ENCODE measurements around the gene ENTREP3.

The ENTREP3 gene

GRCh38 chr1:155286544-155286943, 31.3 kb upstream of the ENTREP3 start:
- Mint-ChIP-seq H3K27me3 (peaks cover 4% of the 10 kb centered on the region), H3K4me1 (no peaks in the 10 kb centered on the region), H3K36me3 (ENCODE audit: low read depth) (no peaks in the 10 kb centered on the region), H3K9me3 (no peaks in the 10 kb centered on the region), H3K4me3 (no peak overlapping the region), H3K27ac (no peak overlapping the region)
- ATAC-seq: no peak
- no peak for DNase-seq

- DNase-seq: no peak
- H3K4me3 Mint-ChIP-seq: no peak overlapping the region
- H3K27me3 Mint-ChIP-seq: peaks cover 4% of the 10 kb centered on the region
- no peak overlapping the region for H3K27ac Mint-ChIP-seq
- H3K9me3 Mint-ChIP-seq: no peaks in the 10 kb centered on the region
- no peak for ATAC-seq
- H3K4me1 Mint-ChIP-seq: no peaks in the 10 kb centered on the region
- no peaks in the 10 kb centered on the region for H3K36me3 Mint-ChIP-seq (ENCODE audit: low read depth)
These were observed 30.4 kb upstream of the ENTREP3 start for GRCh38 chr1:155285631-155286044.

GRCh38 chr1:155285063-155285462, 29.8 kb upstream of the ENTREP3 start:
- no peaks in the 10 kb centered on the region for H3K27me3 Mint-ChIP-seq

GRCh38 chr1:155284476-155284875, 29.2 kb upstream of the ENTREP3 start:
- ATAC-seq: no peak
- no peaks in the 10 kb centered on the region for H3K27me3 Mint-ChIP-seq
- H3K4me1 Mint-ChIP-seq: peaks cover 2% of the 10 kb centered on the region
- no peaks in the 10 kb centered on the region for H3K9me3 Mint-ChIP-seq
- no peak for DNase-seq
- H3K27ac Mint-ChIP-seq: no peak overlapping the region
- H3K4me3 Mint-ChIP-seq: no peak overlapping the region
- no peaks in the 10 kb centered on the region for H3K36me3 Mint-ChIP-seq (ENCODE audit: low read depth)

More at GRCh38 chr1:155285063-155285462, 29.8 kb upstream of the ENTREP3 start:
- Mint-ChIP-seq H3K27ac (no peak overlapping the region), H3K4me1 (no peaks in the 10 kb centered on the region), H3K4me3 (no peak overlapping the region), H3K36me3 (ENCODE audit: low read depth) (no peaks in the 10 kb centered on the region), H3K9me3 (no peaks in the 10 kb centered on the region)
- DNase-seq (no peak), ATAC-seq (no peak)

GRCh38 chr1:155282488-155283091, 27.3 kb upstream of the ENTREP3 start:
- no peaks in the 10 kb centered on the region for H3K9me3 Mint-ChIP-seq
- H3K4me3 Mint-ChIP-seq: no peak overlapping the region
- no peak for ATAC-seq
- no peaks in the 10 kb centered on the region for H3K36me3 Mint-ChIP-seq (ENCODE audit: low read depth)
- no peak for DNase-seq
- H3K4me1 Mint-ChIP-seq: peaks cover 7% of the 10 kb centered on the region
- no peak overlapping the region for H3K27ac Mint-ChIP-seq
- no peaks in the 10 kb centered on the region for H3K27me3 Mint-ChIP-seq

GRCh38 chr1:155279268-155279667, 24.0 kb upstream of the ENTREP3 start:
- no peak for ATAC-seq
- Mint-ChIP-seq H3K9me3 (no peaks in the 10 kb centered on the region), H3K27ac (no peak overlapping the region), H3K36me3 (ENCODE audit: low read depth) (no peaks in the 10 kb centered on the region), H3K4me1 (peaks cover 23% of the 10 kb centered on the region), H3K4me3 (no peak overlapping the region), H3K27me3 (no peaks in the 10 kb centered on the region)
- DNase-seq: no peak

GRCh38 chr1:155278689-155279160, 23.4 kb upstream of the ENTREP3 start:
- Mint-ChIP-seq H3K9me3 (no peaks in the 10 kb centered on the region), H3K4me1 (peaks cover 25% of the 10 kb centered on the region), H3K4me3 (peak overlapping the region; percentile 74), H3K27ac (no peak overlapping the region), H3K36me3 (ENCODE audit: low read depth) (no peaks in the 10 kb centered on the region), H3K27me3 (no peaks in the 10 kb centered on the region)
- ATAC-seq (no peak), DNase-seq (no peak)

- Mint-ChIP-seq H3K9me3 (no peaks in the 10 kb centered on the region), H3K36me3 (ENCODE audit: low read depth) (no peaks in the 10 kb centered on the region), H3K27ac (no peak overlapping the region), H3K4me3 (peak overlapping the region; percentile 74), H3K4me1 (peaks cover 28% of the 10 kb centered on the region), H3K27me3 (no peaks in the 10 kb centered on the region)
- DNase-seq (peak; percentile 80), ATAC-seq (peak; percentile 33)
These were observed 22.8 kb upstream of the ENTREP3 start for GRCh38 chr1:155277902-155278688.

GRCh38 chr1:155277070-155277901, 22.0 kb upstream of the ENTREP3 start, which contains the start of gene HCN3:
TSS of gene HCN3 (plus strand) at chr1:155277463. CDS start at chr1:155277591, 128 bp downstream.
- Mint-ChIP-seq H3K4me1 (peaks cover 34% of the 10 kb centered on the region), H3K4me3 (peak within 1 kb of the TSS; percentile 74), H3K36me3 (ENCODE audit: low read depth) (peaks cover 6% of the 10 kb centered on the region), H3K27ac (peak within 1 kb of the TSS; percentile 75), H3K27me3 (no peaks in the 10 kb centered on the region), H3K9me3 (no peaks in the 10 kb centered on the region)
- DNase-seq: peak; percentile 98
- ATAC-seq: peak; percentile 67

GRCh38 chr1:155273343-155274245, 18.3 kb upstream of the ENTREP3 start, which contains the start of gene CLK2:
TSS of gene CLK2 (minus strand) at chr1:155273504. CDS start at chr1:155270977, 2,527 bp downstream.
- DNase-seq (peak; percentile 99), ATAC-seq (peak; percentile 91)
- peaks cover 44% of the 10 kb centered on the region for H3K4me1 Mint-ChIP-seq
- peaks cover 36% of the 10 kb centered on the region for H3K36me3 Mint-ChIP-seq (ENCODE audit: low read depth)
- H3K4me3 Mint-ChIP-seq: peak within 1 kb of the TSS; percentile 97
- peak within 1 kb of the TSS; percentile 92 for H3K27ac Mint-ChIP-seq
- no peaks in the 10 kb centered on the region for H3K27me3 Mint-ChIP-seq
- no peaks in the 10 kb centered on the region for H3K9me3 Mint-ChIP-seq

GRCh38 chr1:155272466-155273342, 17.4 kb upstream of the ENTREP3 start:
- Mint-ChIP-seq H3K36me3 (ENCODE audit: low read depth) (peaks cover 43% of the 10 kb centered on the region), H3K4me3 (peak overlapping the region; percentile 97), H3K27ac (peak overlapping the region; percentile 92), H3K9me3 (no peaks in the 10 kb centered on the region), H3K27me3 (no peaks in the 10 kb centered on the region), H3K4me1 (peaks cover 43% of the 10 kb centered on the region)
- DNase-seq: no peak
- ATAC-seq: peak; percentile 27

- no peak for ATAC-seq
- DNase-seq: no peak
- H3K4me3 Mint-ChIP-seq: no peak overlapping the region
- no peak overlapping the region for H3K27ac Mint-ChIP-seq
- no peaks in the 10 kb centered on the region for H3K27me3 Mint-ChIP-seq
- H3K9me3 Mint-ChIP-seq: no peaks in the 10 kb centered on the region
- peaks cover 27% of the 10 kb centered on the region for H3K4me1 Mint-ChIP-seq
- H3K36me3 Mint-ChIP-seq (ENCODE audit: low read depth): peaks cover 63% of the 10 kb centered on the region
These were observed 14.1 kb upstream of the ENTREP3 start for GRCh38 chr1:155269381-155269780.

GRCh38 chr1:155268630-155269029, 13.3 kb upstream of the ENTREP3 start:
- no peak overlapping the region for H3K4me3 Mint-ChIP-seq
- no peaks in the 10 kb centered on the region for H3K27me3 Mint-ChIP-seq
- no peak for ATAC-seq
- DNase-seq: no peak
- peaks cover 24% of the 10 kb centered on the region for H3K4me1 Mint-ChIP-seq
- H3K9me3 Mint-ChIP-seq: no peaks in the 10 kb centered on the region
- H3K36me3 Mint-ChIP-seq (ENCODE audit: low read depth): peaks cover 69% of the 10 kb centered on the region
- no peak overlapping the region for H3K27ac Mint-ChIP-seq
